HepG2 (cell line): ENCODE data around the gene TMC8. TPM values are rescaled to one million over a fixed set of nuclear protein-coding genes. Genes with fewer than 3 reads are reported as not detected.
A peak's percentile ranks its signal among the peaks of the same experiment; 100 is the strongest.

Experiments
- ATAC-seq: fragments of 200-7000 bp; cut with Tn5 transposase; 3 replicates; pipeline ENCODE4 v1.9.1; 2020; ENCODE audit warnings: mild to moderate bottlenecking, moderate library complexity
- BruUV-seq: library from RNA; stranded (reverse); fragments of 400-500 nt; replicated peaks from 2 replicates; lab custom pipeline; 2021; lab: Mats Ljungman, UMichigan
- CTCF ChIA-PET: fragments of 300-600 bp; formaldehyde crosslinking; extraction: SDS; loops from one replicate; lab custom pipeline; 2021; ENCODE audit warnings: low total read pairs, inconsistent platforms, low intra/inter-chr PET ratio; lab: Yijun Ruan, JAX
- POLR2A ChIA-PET: fragments of 350-600 bp; sonication (Branson Sonifier 250); formaldehyde crosslinking; loops from one replicate; lab custom pipeline; 2020; ENCODE audit warnings: antibody characterized with exemption, inconsistent platforms; lab: Yijun Ruan, JAX
- DNase-seq: peaks from one replicate; pipeline ENCODE4 v3.0.0-alpha.2; 2015; ENCODE audit warnings: low spot score
- FAIRE-seq: peaks from 3 replicates; lab custom pipeline; 2011; peaks lifted over from hg19 to GRCh38; lab: Jason Lieb, UNC
- H2AFZ ChIP-seq: one replicate; pipeline ENCODE4 v1.6.1; 2011; ENCODE audit warnings: low read length, inconsistent platforms
- H3K27ac ChIP-seq: fragments of 300-600 bp; 3 replicates; pipeline ENCODE4 v1.8.0; 2011; ENCODE audit warnings: mixed run types, mild to moderate bottlenecking, mixed read lengths, low read length, inconsistent platforms; ENCODE audit not compliant: insufficient read depth; ENCODE audit errors: extremely low read length
- H3K27me3 ChIP-seq, 2 experiments: fragments of 200-600 bp in 1 of 2; 2 replicates in 1 of 2; 3 replicates in 1 of 2; pipeline versions ENCODE4 v1.6.0 to v1.8.0; 2011; ENCODE audit warnings: low read length in 2 of 2, mild to moderate bottlenecking in 2 of 2, moderate library complexity in 2 of 2, inconsistent platforms in 1 of 2; ENCODE audit not compliant: insufficient read depth in 2 of 2, control insufficient read depth in 1 of 2
- H3K36me3 ChIP-seq, 2 experiments: fragments of 200-600 bp in 1 of 2; replicated peaks in 1 of 2; 2 replicates in 1 of 2; 3 replicates in 1 of 2; pipeline versions ENCODE4 v1.5.1 to v1.8.0; 2011; ENCODE audit warnings: low read length in 2 of 2, inconsistent platforms in 1 of 2; ENCODE audit not compliant: insufficient read depth in 2 of 2, control insufficient read depth in 1 of 2
- H3K4me1 ChIP-seq: 2 replicates; pipeline ENCODE4 v1.5.1; 2012; ENCODE audit warnings: low read length, inconsistent platforms; ENCODE audit not compliant: insufficient read depth
- H3K4me2 ChIP-seq: 2 replicates; pipeline ENCODE4 v1.6.0; 2011; ENCODE audit warnings: low read depth, low read length, inconsistent platforms
- H3K4me3 ChIP-seq, 3 experiments: fragments of 200-600 bp in 1 of 3; sonication (generic), shearing (Covaris generic) in 1 of 3; replicated peaks in 1 of 3; 2 replicates each; pipeline ENCODE4 v1.5.1; 2011 to 2016; ENCODE audit warnings: low read length in 3 of 3, inconsistent platforms in 2 of 3, low read depth in 2 of 3, mild to moderate bottlenecking in 2 of 3, control low read depth in 1 of 3, mixed read lengths in 1 of 3; ENCODE audit not compliant: insufficient read depth in 1 of 3
- H3K79me2 ChIP-seq: one replicate; pipeline ENCODE4 v1.6.1; 2011; ENCODE audit warnings: low read length, inconsistent platforms; ENCODE audit not compliant: insufficient read depth
- H3K9ac ChIP-seq: 2 replicates; pipeline ENCODE4 v1.6.0; 2011; ENCODE audit warnings: mild to moderate bottlenecking, low read depth, low read length, inconsistent platforms; ENCODE audit not compliant: insufficient read depth
- H3K9me3 ChIP-seq: 2 replicates; pipeline ENCODE4 v1.5.1; 2012; ENCODE audit warnings: mild to moderate bottlenecking, low read length
- H4K20me1 ChIP-seq: 2 replicates; pipeline ENCODE4 v1.6.0; 2011; ENCODE audit warnings: inconsistent platforms, mild to moderate bottlenecking, low read length, moderate library complexity; ENCODE audit not compliant: insufficient read depth
- AGO2 ChIP-seq: fragments of 200-400 bp; formaldehyde crosslinking; optimal IDR thresholded peaks from 2 replicates; pipeline ENCODE3; 2017; ENCODE audit warnings: mild to moderate bottlenecking, low read depth, low read length, moderate library complexity
- CHD4 ChIP-seq: fragments of 200-600 bp; sonication (generic); IDR thresholded peaks from 2 replicates; pipeline ENCODE4 v1.7.0; 2017; ENCODE audit warnings: mild to moderate bottlenecking, low read length, borderline replicate concordance
- MBNL3 ChIP-seq: fragments of 250-450 bp; sonication (Bioruptor Pico); conservative IDR thresholded peaks from 2 replicates; pipeline ENCODE4 v1.8.0; 2022; ENCODE audit warnings: mild to moderate bottlenecking, inconsistent platforms
- PRPF4 ChIP-seq: fragments of 200-400 bp; formaldehyde crosslinking; IDR thresholded peaks from 2 replicates; pipeline ENCODE4 v1.6.1; 2016; ENCODE audit warnings: low read length, low read depth; ENCODE audit not compliant: poor library complexity, severe bottlenecking
- SRSF1 ChIP-seq: fragments of 200-400 bp; formaldehyde crosslinking; optimal IDR thresholded peaks from 2 replicates; pipeline ENCODE3; 2017; ENCODE audit warnings: mild to moderate bottlenecking, low read depth, low read length, moderate library complexity
- ZNF431 ChIP-seq: sonication (generic); formaldehyde crosslinking; IDR thresholded peaks from 2 replicates; pipeline ENCODE4 v1.9.0; 2022; ENCODE audit warnings: missing genetic modification reagents, low read depth, mild to moderate bottlenecking, borderline replicate concordance
- ZNF501 ChIP-seq: sonication (generic); formaldehyde crosslinking; IDR thresholded peaks from 2 replicates; pipeline ENCODE4 v1.5.1; 2020; ENCODE audit warnings: mild to moderate bottlenecking, moderate library complexity, missing genetic modification reagents
- ZNF550 ChIP-seq: sonication (generic); formaldehyde crosslinking; IDR thresholded peaks from 2 replicates; pipeline ENCODE4 v1.4.0; 2020; ENCODE audit warnings: mild to moderate bottlenecking, missing genetic modification reagents, borderline replicate concordance
- ZNF570 ChIP-seq: sonication (generic); formaldehyde crosslinking; IDR thresholded peaks from 2 replicates; pipeline ENCODE4 v1.4.0; 2020; ENCODE audit warnings: mild to moderate bottlenecking, missing genetic modification reagents, borderline replicate concordance
- ZNF766 ChIP-seq: sonication (generic); formaldehyde crosslinking; IDR thresholded peaks from 2 replicates; pipeline ENCODE4 v1.5.0; 2020; ENCODE audit warnings: missing genetic modification reagents, borderline replicate concordance
- ZNF816 ChIP-seq: sonication (generic); formaldehyde crosslinking; IDR thresholded peaks from 2 replicates; pipeline ENCODE4 v1.8.0; 2022; ENCODE audit warnings: missing genetic modification reagents, mild to moderate bottlenecking, borderline replicate concordance
- WGBS: methylation state at CpG from one replicate; pipeline ENCODE4 v1.1.6; 2017; ENCODE audit warnings: low lambda C conversion rate; 5-methylcytosine and 5-hydroxymethylcytosine counted together
- in situ Hi-C: cut with HindIII; loops from 2 replicates; pipeline ENCODE4 v1.10.0; 2017; ENCODE audit warnings: low pct_unique_long_range_greater_than_20kb; ENCODE audit not compliant: extremely low pct_ligation_motif_present
- intact Hi-C: fragments of 100-400 bp; cut with micrococcal nuclease; formaldehyde crosslinking; loops from one replicate; pipeline ENCODE4 v1.10.0; 2022; ENCODE audit not compliant: unreplicated experiment
- polyA plus RNA-seq, 8 experiments: library from polyadenylated mRNA; depleted of rRNA in 3 of 8; stranded (reverse) in 7 of 8; unstranded in 1 of 8; fragments of >200 nt; fragmentation: Illumina TruSeq in 4 of 8; extraction: Trizol in 4 of 8; gene quantifications; 2 replicates each; pipeline versions ENCODE4 v1.2.1 to v1.2.3, GENCODE V29; 2011 to 2016; ENCODE audit warnings: low read depth in 4 of 8, missing spikeins in 1 of 8, mixed read lengths in 1 of 8; ENCODE audit not compliant: insufficient read depth in 1 of 8
- total RNA-seq, 5 experiments: library from RNA; depleted of rRNA; stranded (reverse); fragments of >200 nt; fragmentation: Illumina TruSeq; extraction: Trizol; gene quantifications; 2 replicates each; pipeline ENCODE4 v1.2.3, GENCODE V29; 2016; ENCODE audit warnings: low read depth in 1 of 5
- TF ChIP-seq, protein P1 (sequence below): sonication (generic); formaldehyde crosslinking; IDR thresholded peaks from 2 replicates; pipeline ENCODE4 v1.5.0; 2020; ENCODE audit warnings: missing genetic modification reagents, mild to moderate bottlenecking, borderline replicate concordance
- TF ChIP-seq, protein P2 (sequence below): sonication (generic); formaldehyde crosslinking; IDR thresholded peaks from 2 replicates; pipeline ENCODE4 v1.5.0; 2020; ENCODE audit warnings: missing genetic modification reagents

TMC8 gene
- total and polyA plus RNA-seq, 2 of the 13 experiments (the other 11 are each of a cell fraction or from before 2014, with no cell fraction given): 0.53 to 7.8 TPM

DNA sequence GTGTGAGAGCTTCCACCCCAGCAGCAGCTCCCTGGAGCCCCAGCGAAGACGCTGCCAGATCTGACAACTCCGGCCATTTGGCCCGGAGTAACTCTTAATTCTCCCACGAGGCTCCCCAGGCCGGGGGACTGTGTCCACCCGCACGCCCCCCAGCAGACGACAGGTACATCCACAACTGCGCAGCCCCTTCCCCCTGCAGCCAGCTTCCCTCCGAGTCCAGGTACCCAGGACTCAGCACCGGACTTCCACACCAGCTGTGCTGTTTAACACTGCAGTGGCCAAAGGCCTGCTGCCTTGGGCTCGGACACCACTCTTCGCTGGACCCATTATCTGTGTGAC, 45.0 kb downstream of the TMC8 start:
- Histone ChIP-seq H3K79me2 (no peaks in the 10 kb centered on the region), H3K4me3 (no peak overlapping the region), H3K4me1 (peaks cover 24% of the 10 kb centered on the region), H3K9ac (no peak overlapping the region), H2AFZ (no peak overlapping the region), H3K36me3 (peaks cover 20 to 65% of the 10 kb centered on the region in 2 experiments), H4K20me1 (no peaks in the 10 kb centered on the region), H3K27me3 (no peaks in the 10 kb centered on the region), H3K27ac (no peak overlapping the region), H3K4me2 (no peak overlapping the region), H3K9me3 (no peaks in the 10 kb centered on the region)
- DNase-seq: no peak
- intact Hi-C loops: no loop called here
- POLR2A ChIA-PET: interaction anchor here (0.5 to 1.4 kb wide), 3 partner anchors 11 to 14 kb away, joined by 3 to 4 read pairs (median 3); partner anchors contain the start of gene TK1
- no TSS peak for BruUV-seq
- FAIRE-seq: no peak
- 98% methylated on average over 14 of the region's 14 CpGs for WGBS
- CTCF ChIA-PET: interaction anchor here (2.0 kb wide), 1 partner anchor 63 kb away, joined by 18 read pairs; no protein-coding TSS in a partner anchor
- TF ChIP-seq SRSF1 (peak; percentile 6), AGO2 (peak; percentile 57)
- TF ChIP-seq, protein P1, sequence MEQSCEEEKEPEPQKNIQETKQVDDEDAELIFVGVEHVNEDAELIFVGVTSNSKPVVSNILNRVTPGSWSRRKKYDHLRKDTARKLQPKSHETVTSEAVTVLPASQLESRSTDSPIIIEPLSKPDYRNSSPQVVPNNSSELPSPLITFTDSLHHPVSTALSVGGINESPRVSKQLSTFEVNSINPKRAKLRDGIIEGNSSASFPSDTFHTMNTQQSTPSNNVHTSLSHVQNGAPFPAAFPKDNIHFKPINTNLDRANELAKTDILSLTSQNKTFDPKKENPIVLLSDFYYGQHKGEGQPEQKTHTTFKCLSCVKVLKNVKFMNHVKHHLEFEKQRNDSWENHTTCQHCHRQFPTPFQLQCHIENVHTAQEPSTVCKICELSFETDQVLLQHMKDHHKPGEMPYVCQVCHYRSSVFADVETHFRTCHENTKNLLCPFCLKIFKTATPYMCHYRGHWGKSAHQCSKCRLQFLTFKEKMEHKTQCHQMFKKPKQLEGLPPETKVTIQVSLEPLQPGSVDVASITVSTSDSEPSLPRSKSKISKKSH (CRISPR knock-in tag): no peak
- in situ Hi-C loops: no loop called here
- ATAC-seq: no peak

DNA sequence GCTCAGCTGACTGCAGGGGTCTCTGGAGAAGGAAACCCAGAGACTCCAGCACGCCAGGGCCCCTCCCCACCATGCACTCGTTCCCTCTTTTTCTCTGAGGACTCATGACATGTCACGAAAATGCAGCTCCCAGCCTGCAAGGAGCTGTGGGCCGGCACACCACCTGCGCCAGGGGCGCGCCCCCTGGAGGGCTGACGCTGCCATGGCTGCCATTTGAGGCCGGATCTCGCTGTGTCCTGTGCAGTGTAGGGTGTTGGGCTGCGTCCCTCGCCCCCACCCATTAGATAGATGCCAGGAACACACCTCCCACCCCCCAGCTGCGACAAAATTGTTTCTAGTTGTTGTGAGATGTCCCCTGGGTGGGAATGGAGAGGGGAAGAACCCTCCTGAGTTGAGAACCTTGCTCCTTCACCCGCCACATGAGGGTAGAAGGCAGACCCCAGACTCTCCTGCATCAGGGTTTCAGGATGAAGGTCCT, 46.0 kb downstream of the TMC8 start:
- 91% methylated on average over 10 of the region's 14 CpGs for WGBS
- CTCF ChIA-PET: interaction anchor here (1.2 to 2.0 kb wide), 2 partner anchors 64 to 91 kb away, joined by 4 to 18 read pairs; no protein-coding TSS in a partner anchor
- FAIRE-seq: no peak
- H3K27ac ChIP-seq: no peak overlapping the region
- no peak overlapping the region for H2AFZ ChIP-seq
- peak; percentile 58 for ATAC-seq
- no peaks in the 10 kb centered on the region for H3K9me3 ChIP-seq
- intact Hi-C loops: no loop called here
- H4K20me1 ChIP-seq: no peaks in the 10 kb centered on the region
- H3K4me1 ChIP-seq: peaks cover 24% of the 10 kb centered on the region
- H3K79me2 ChIP-seq: no peaks in the 10 kb centered on the region
- in situ Hi-C loops: no loop called here
- H3K4me3 ChIP-seq: no peak overlapping the region
- DNase-seq: no peak
- H3K9ac ChIP-seq: no peak overlapping the region
- H3K36me3 ChIP-seq: peaks cover 20 to 66% of the 10 kb centered on the region in 2 experiments
- no peaks in the 10 kb centered on the region for H3K27me3 ChIP-seq
- no TSS peak for BruUV-seq
- H3K4me2 ChIP-seq: no peak overlapping the region
- POLR2A ChIA-PET: interaction anchor here (2.1 kb wide), 1 partner anchor 10 kb away, joined by 8 read pairs; the partner anchor contains the start of genes AFMID and TK1
- 0 out of 2 replicates have a peak, but pooled peaks have one; percentile 26 for TF ChIP-seq ZNF550 (CRISPR knock-in tag)
- TF ChIP-seq PRPF4: no peak
- TF ChIP-seq SRSF1: no peak
- TF ChIP-seq CHD4: no peak
- no peak for TF ChIP-seq ZNF816 (CRISPR knock-in tag)
- TF ChIP-seq, protein P2, sequence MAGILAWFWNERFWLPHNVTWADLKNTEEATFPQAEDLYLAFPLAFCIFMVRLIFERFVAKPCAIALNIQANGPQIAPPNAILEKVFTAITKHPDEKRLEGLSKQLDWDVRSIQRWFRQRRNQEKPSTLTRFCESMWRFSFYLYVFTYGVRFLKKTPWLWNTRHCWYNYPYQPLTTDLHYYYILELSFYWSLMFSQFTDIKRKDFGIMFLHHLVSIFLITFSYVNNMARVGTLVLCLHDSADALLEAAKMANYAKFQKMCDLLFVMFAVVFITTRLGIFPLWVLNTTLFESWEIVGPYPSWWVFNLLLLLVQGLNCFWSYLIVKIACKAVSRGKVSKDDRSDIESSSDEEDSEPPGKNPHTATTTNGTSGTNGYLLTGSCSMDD (CRISPR knock-in tag): no peak
- TF ChIP-seq ZNF570 (CRISPR knock-in tag): no peak
- no peak for TF ChIP-seq ZNF431 (CRISPR knock-in tag)
- TF ChIP-seq ZNF766: peak; percentile 32; the same call in 1 of the 2 replicates
- no peak for TF ChIP-seq MBNL3 (CRISPR knock-in tag)
- TF ChIP-seq ZNF501 (CRISPR knock-in tag): no peak
